Measurements from ENCODE around the gene FAM110D.

FAM110D gene

GRCh38 chr1:26158908-26159742, at the start of gene FAM110D:
FAM110D (plus strand) TSS chr1:26159079; CDS start chr1:26161292, 2,213 bp downstream.
- no peak for DNase-seq

- no peak for DNase-seq
These were observed 49.4 kb upstream of the FAM110D start for GRCh38 chr1:26109229-26110164.

- DNase-seq, result peak; percentile 67
These were observed 47.9 kb upstream of the FAM110D start for GRCh38 chr1:26110731-26111529.

- DNase-seq, result peak; percentile 97
These were observed 47.1 kb upstream of the FAM110D start, which contains the start of gene PDIK1L for GRCh38 chr1:26111530-26112406. PDIK1L (plus strand) TSS chr1:26111824; CDS start chr1:26114309, 2,485 bp downstream.

- DNase-seq, result peak; percentile 79
These were observed 46.5 kb upstream of the FAM110D start for GRCh38 chr1:26112407-26112775.

GRCh38 chr1:26114165-26114927, 44.5 kb upstream of the FAM110D start:
- DNase-seq, result no peak

- no peak for DNase-seq
These were observed 38.8 kb upstream of the FAM110D start for GRCh38 chr1:26119892-26120608.

GRCh38 chr1:26121854-26122773, 36.8 kb upstream of the FAM110D start:
- DNase-seq, result no peak

- no peak for DNase-seq
These were observed 35.6 kb upstream of the FAM110D start for GRCh38 chr1:26122988-26123973.

- DNase-seq, result no peak
These were observed 34.2 kb upstream of the FAM110D start for GRCh38 chr1:26124418-26125331.

- no peak for DNase-seq
These were observed 33.5 kb upstream of the FAM110D start for GRCh38 chr1:26125382-26125781.

- DNase-seq, result no peak
These were observed 32.9 kb upstream of the FAM110D start for GRCh38 chr1:26125946-26126320.

GRCh38 chr1:26126321-26127084, 32.4 kb upstream of the FAM110D start:
- DNase-seq, result peak; percentile 92

- DNase-seq, result no peak
These were observed 31.4 kb upstream of the FAM110D start for GRCh38 chr1:26127235-26128163.

- no peak for DNase-seq
These were observed 29.1 kb upstream of the FAM110D start for GRCh38 chr1:26129778-26130177.

All from DMS153 (cell line).